ENCODE data around the gene CEP57L1. TPM values are rescaled to one million over a fixed set of nuclear protein-coding genes. Genes with fewer than 3 reads are reported as not detected.

Gene CEP57L1
- total and polyA plus RNA-seq, 2 experiments from 2014 or later: 17.1 to 20.2 TPM

- Histone ChIP-seq H3K4me1 (ENCODE audit: insufficient read depth) (no peaks in the 10 kb centered on the region), H2AFZ (no peak overlapping the region), H3F3A (replicated peaks; ENCODE audit: low read depth) (no peaks in the 10 kb centered on the region), H4K20me1 (replicated peaks; ENCODE audit: insufficient read depth) (no peaks in the 10 kb centered on the region), H3K79me2 (replicated peaks; ENCODE audit: insufficient read depth) (no peaks in the 10 kb centered on the region), H3K27me3 (ENCODE audit: insufficient read depth) (no peaks in the 10 kb centered on the region), H3K36me3 (ENCODE audit: insufficient read depth) (no peaks in the 10 kb centered on the region), H3K9me2 (ENCODE audit: insufficient read depth) (no peaks in the 10 kb centered on the region), H3K4me3 (no peak overlapping the region), H3K4me2 (no peak overlapping the region), H3K27ac (ENCODE audit: low read depth) (no peak overlapping the region)
- DNase-seq (ENCODE audit: low spot score): no peak
- TF ChIP-seq JUNB (IDR thresholded peaks at IDR 0.05; ENCODE audit: unreplicated experiment) (no peak), ZNF462 (CRISPR knock-in tag; IDR thresholded peaks at IDR 0.05) (no peak), CTCF (conservative IDR thresholded peaks at IDR 0.05; ENCODE audit: low read depth in 2 of 2) (no peak), ZNF331 (CRISPR knock-in tag; IDR thresholded peaks at IDR 0.05; ENCODE audit: low read depth) (no peak), ETS1 (IDR thresholded peaks at IDR 0.05) (no peak), EZH2 (IDR thresholded peaks at IDR 0.05; ENCODE audit: low read depth, unreplicated experiment) (no peak), CREB1 (CRISPR knock-in tag; IDR thresholded peaks at IDR 0.05; ENCODE audit: low read depth) (no peak), NANOG (IDR thresholded peaks at IDR 0.05; ENCODE audit: borderline replicate concordance) (no peak), REST (IDR thresholded peaks at IDR 0.05; ENCODE audit: unreplicated experiment) (no peak), ZNF114 (CRISPR knock-in tag; IDR thresholded peaks at IDR 0.05) (no peak), EZH2phosphoT487 (IDR thresholded peaks at IDR 0.05; ENCODE audit: unreplicated experiment) (no peak), POLR2AphosphoS5 (IDR thresholded peaks at IDR 0.05; ENCODE audit: low read depth) (no peak), STAT1 (IDR thresholded peaks at IDR 0.05; ENCODE audit: unreplicated experiment) (no peak)
- Mint-ChIP-seq H3K27me3 (ENCODE audit: insufficient read depth, low read depth, poor library complexity) (no peaks in the 10 kb centered on the region), H3K4me3 (no peak overlapping the region), H3K27ac (no peak overlapping the region), H3K36me3 (ENCODE audit: low read depth) (no peaks in the 10 kb centered on the region), H3K4me1 (peaks cover 14% of the 10 kb centered on the region), H3K9me3 (no peaks in the 10 kb centered on the region)
- ATAC-seq: no peak
Measured at GRCh38 chr6:109059153-109059552, 36.2 kb upstream of the CEP57L1 start.

Data from GM23338 (cell line).